ENCODE measurements around the gene PCDHGB7.

The PCDHGB7 gene

GRCh38 chr5:141441571-141442170 lies 24.2 kb downstream of the PCDHGB7 start:
- Mint-ChIP-seq H3K4me3 (no peak overlapping the region), H3K27me3 (ENCODE audit: low read depth) (no peaks in the 10 kb centered on the region), H3K36me3 (ENCODE audit: low read depth) (peaks cover 91% of the 10 kb centered on the region), H3K4me1 (no peaks in the 10 kb centered on the region), H3K27ac (no peak overlapping the region), H3K9me3 (peaks cover 83% of the 10 kb centered on the region)
- TF ChIP-seq CTCF (IDR thresholded peaks at IDR 0.05; ENCODE audit: unreplicated experiment in 3 of 3) = no peak

DNA sequence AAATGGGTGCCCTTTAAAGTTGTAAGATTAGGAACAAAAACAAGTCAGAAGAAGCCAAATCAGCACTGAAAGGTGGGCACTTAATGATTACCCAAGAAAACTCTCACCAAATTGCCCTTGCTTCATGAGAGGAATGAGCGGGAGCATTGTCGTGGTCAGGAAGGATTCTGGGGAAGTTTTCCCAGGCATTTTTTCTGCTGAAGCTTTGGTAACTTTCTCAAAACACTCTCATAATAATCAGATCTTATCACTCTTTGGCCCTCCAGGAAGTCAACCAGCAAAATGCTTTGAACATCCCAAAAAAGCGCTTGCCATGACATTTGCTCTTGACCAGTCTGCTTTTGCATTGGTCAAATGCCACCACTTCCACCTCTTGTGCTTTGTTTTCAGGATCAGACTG lies 47.9 kb downstream of the PCDHGB7 start:
- Mint-ChIP-seq H3K9me3 (peaks cover 27% of the 10 kb centered on the region), H3K4me1 (no peaks in the 10 kb centered on the region), H3K27ac (no peak overlapping the region), H3K4me3 (no peak overlapping the region), H3K27me3 (ENCODE audit: low read depth) (no peaks in the 10 kb centered on the region), H3K36me3 (ENCODE audit: low read depth) (peaks cover 43% of the 10 kb centered on the region)
- TF ChIP-seq CTCF (IDR thresholded peaks at IDR 0.05; ENCODE audit: unreplicated experiment in 3 of 3) = no peak

Measured in nephron (organoid).